CD8-positive, alpha-beta memory T cell (primary cell): ENCODE measurements around the gene TWIST2. TPM values are rescaled to one million over a fixed set of nuclear protein-coding genes. Genes with fewer than 3 reads are reported as not detected.

Experiments
- CTCF ChIA-PET: fragments of 350-600 bp; sonication (Branson Sonifier 250); formaldehyde crosslinking; loops from one replicate; lab custom pipeline; 2021; ENCODE audit warnings: antibody characterized with exemption; lab: Charles Lee
- POLR2A ChIA-PET: fragments of 350-600 bp; sonication (Branson Sonifier 250); formaldehyde crosslinking; loops from one replicate; lab custom pipeline; 2021; ENCODE audit warnings: antibody characterized with exemption; lab: Charles Lee
- DNase-seq, 5 donors: peaks; one replicate each; pipeline versions ENCODE4 v3.0.0 to v3.0.0-alpha.2; 2020 to 2022; ENCODE audit warnings: mixed read lengths in 1 of 5
- H3K27ac ChIP-seq: one replicate; pipeline ENCODE4 v1.7.0; 2013; ENCODE audit warnings: low read depth, mild to moderate bottlenecking, low read length, moderate library complexity
- H3K27me3 ChIP-seq: 2 replicates; pipeline ENCODE4 v1.7.0; 2013; ENCODE audit warnings: low read length, mild to moderate bottlenecking; ENCODE audit not compliant: insufficient read depth, poor library complexity, severe bottlenecking
- H3K36me3 ChIP-seq: 2 replicates; pipeline ENCODE4 v1.7.0; 2013; ENCODE audit warnings: mild to moderate bottlenecking, low read length, moderate library complexity; ENCODE audit not compliant: insufficient read depth
- H3K4me1 ChIP-seq: 2 replicates; pipeline ENCODE4 v1.7.0; 2013; ENCODE audit warnings: mild to moderate bottlenecking, low read length, moderate library complexity; ENCODE audit not compliant: insufficient read depth
- H3K4me3 ChIP-seq: 2 replicates; pipeline ENCODE4 v1.7.0; 2013; ENCODE audit warnings: mild to moderate bottlenecking, low read length
- H3K9me3 ChIP-seq: 2 replicates; pipeline ENCODE4 v1.7.0; 2013; ENCODE audit warnings: mild to moderate bottlenecking, low read length
- H3K27ac Mint-ChIP-seq, 8 donors: one replicate each; pipeline ENCODE4 v1.8.0; 2020 to 2021; ENCODE audit warnings: mixed read lengths in 8 of 8, mild to moderate bottlenecking in 6 of 8, inconsistent platforms in 3 of 8, moderate library complexity in 3 of 8
- H3K27me3 Mint-ChIP-seq, 2 donors: one replicate each; pipeline ENCODE4 v1.8.0; 2020 to 2021; ENCODE audit warnings: mixed read lengths in 2 of 2, mild to moderate bottlenecking in 1 of 2, moderate library complexity in 1 of 2
- H3K36me3 Mint-ChIP-seq, 3 donors: one replicate each; pipeline ENCODE4 v1.8.0; 2020 to 2021; ENCODE audit warnings: mixed read lengths in 3 of 3, inconsistent platforms in 1 of 3, mild to moderate bottlenecking in 1 of 3
- H3K4me1 Mint-ChIP-seq, 3 donors: one replicate each; pipeline ENCODE4 v1.8.0; 2020 to 2021; ENCODE audit warnings: mixed read lengths in 3 of 3, inconsistent platforms in 1 of 3, mild to moderate bottlenecking in 1 of 3
- H3K4me3 Mint-ChIP-seq, 7 donors: one replicate each; pipeline ENCODE4 v1.8.0; 2020 to 2021; ENCODE audit warnings: mixed read lengths in 7 of 7, mild to moderate bottlenecking in 6 of 7, moderate library complexity in 4 of 7, inconsistent platforms in 2 of 7
- H3K9me3 Mint-ChIP-seq, 5 donors: one replicate each; pipeline ENCODE4 v1.8.0; 2020 to 2022; ENCODE audit warnings: mixed read lengths in 5 of 5, mild to moderate bottlenecking in 3 of 5, moderate library complexity in 2 of 5, inconsistent platforms in 1 of 5
- polyA plus RNA-seq: library from polyadenylated mRNA; unstranded; fragments of 300-500 nt; fragmentation: Illumina TruSeq; gene quantifications from one replicate; pipeline ENCODE4 v1.2.3, GENCODE V29; 2021
- total RNA-seq, 2 experiments: library from RNA; stranded (reverse); gene quantifications; one replicate each; pipeline ENCODE4 v1.2.3, GENCODE V29; 2021

The TWIST2 gene
- total and polyA plus RNA-seq, 3 experiments from 2014 or later = not detected

GRCh38 chr2:238873381-238873801 lies 25.5 kb downstream of the TWIST2 start:
- no peak overlapping the region for H3K4me3 ChIP-seq
- no peaks in the 10 kb centered on the region for H3K36me3 Mint-ChIP-seq
- no peaks in the 10 kb centered on the region for H3K27me3 ChIP-seq
- no peak overlapping the region for H3K27ac ChIP-seq
- H3K27ac Mint-ChIP-seq = peak overlapping the region in 1 of 8 donors; percentile 26
- H3K36me3 ChIP-seq = no peaks in the 10 kb centered on the region
- no peaks in the 10 kb centered on the region for H3K4me1 ChIP-seq
- no peaks in the 10 kb centered on the region for H3K9me3 ChIP-seq
- peaks cover 6 to 29% of the 10 kb centered on the region in 2 donors for H3K27me3 Mint-ChIP-seq
- no peak overlapping the region for H3K4me3 Mint-ChIP-seq
- no peak for DNase-seq
- peaks cover 0 to 6% (median 2%) of the 10 kb centered on the region in 5 donors for H3K9me3 Mint-ChIP-seq
- CTCF ChIA-PET = no interaction called here
- POLR2A ChIA-PET = no interaction called here
- H3K4me1 Mint-ChIP-seq = no peaks in the 10 kb centered on the region

- Mint-ChIP-seq H3K27me3 (peaks cover 6 to 32% of the 10 kb centered on the region in 2 donors), H3K27ac (no peak overlapping the region), H3K9me3 (peaks cover 0 to 6% (median 2%) of the 10 kb centered on the region in 5 donors), H3K36me3 (no peaks in the 10 kb centered on the region), H3K4me3 (no peak overlapping the region), H3K4me1 (no peaks in the 10 kb centered on the region)
- ChIA-PET CTCF (no interaction called here), POLR2A (no interaction called here)
- H3K27ac ChIP-seq = no peak overlapping the region
- no peak for DNase-seq
- H3K4me3 ChIP-seq = no peak overlapping the region
- no peaks in the 10 kb centered on the region for H3K27me3 ChIP-seq
- no peaks in the 10 kb centered on the region for H3K4me1 ChIP-seq
- H3K36me3 ChIP-seq = no peaks in the 10 kb centered on the region
- no peaks in the 10 kb centered on the region for H3K9me3 ChIP-seq
Observed at GRCh38 chr2:238873841-238874240, 26.0 kb downstream of the TWIST2 start.

GRCh38 chr2:238874330-238875050 lies 26.6 kb downstream of the TWIST2 start:
- Mint-ChIP-seq H3K4me3 (no peak overlapping the region), H3K4me1 (no peaks in the 10 kb centered on the region)

DNA sequence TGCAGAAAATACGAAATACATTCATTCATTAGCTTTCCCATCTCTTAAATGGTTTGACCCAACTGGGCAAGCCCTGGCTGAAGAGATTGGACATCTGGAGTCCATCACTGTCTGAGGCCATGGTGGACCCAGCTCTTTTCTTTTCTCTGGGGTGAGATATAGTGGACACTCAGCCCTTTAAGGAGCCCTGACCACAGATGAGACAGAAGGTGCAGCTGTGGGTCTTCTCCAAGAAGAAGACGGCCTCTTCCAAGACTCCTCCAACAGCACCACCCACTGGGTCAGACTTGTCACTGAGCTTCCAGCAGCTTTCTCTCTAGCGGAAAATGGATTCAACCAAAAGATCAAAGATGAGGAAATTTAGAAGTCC lies 27.2 kb downstream of the TWIST2 start:
- H3K36me3 ChIP-seq = no peaks in the 10 kb centered on the region
- ChIA-PET CTCF (no interaction called here), POLR2A (no interaction called here)
- no peaks in the 10 kb centered on the region for H3K4me1 ChIP-seq
- Mint-ChIP-seq H3K9me3 (peaks cover 0 to 6% (median 2%) of the 10 kb centered on the region in 5 donors), H3K4me3 (no peak overlapping the region), H3K36me3 (no peaks in the 10 kb centered on the region), H3K27me3 (peaks cover 6 to 40% of the 10 kb centered on the region in 2 donors), H3K27ac (no peak overlapping the region), H3K4me1 (no peaks in the 10 kb centered on the region)
- H3K9me3 ChIP-seq = no peaks in the 10 kb centered on the region
- H3K4me3 ChIP-seq = no peak overlapping the region
- H3K27ac ChIP-seq = no peak overlapping the region
- DNase-seq = no peak
- no peaks in the 10 kb centered on the region for H3K27me3 ChIP-seq

More at GRCh38 chr2:238874330-238875050, 26.6 kb downstream of the TWIST2 start:
- Histone ChIP-seq H3K27ac (no peak overlapping the region), H3K4me1 (no peaks in the 10 kb centered on the region), H3K27me3 (no peaks in the 10 kb centered on the region), H3K9me3 (no peaks in the 10 kb centered on the region), H3K4me3 (no peak overlapping the region), H3K36me3 (no peaks in the 10 kb centered on the region)
- Mint-ChIP-seq H3K27me3 (peaks cover 6 to 36% of the 10 kb centered on the region in 2 donors), H3K9me3 (peaks cover 0 to 6% (median 2%) of the 10 kb centered on the region in 5 donors), H3K36me3 (no peaks in the 10 kb centered on the region), H3K27ac (no peak overlapping the region)
- no peak for DNase-seq
- ChIA-PET POLR2A (no interaction called here), CTCF (no interaction called here)

DNA sequence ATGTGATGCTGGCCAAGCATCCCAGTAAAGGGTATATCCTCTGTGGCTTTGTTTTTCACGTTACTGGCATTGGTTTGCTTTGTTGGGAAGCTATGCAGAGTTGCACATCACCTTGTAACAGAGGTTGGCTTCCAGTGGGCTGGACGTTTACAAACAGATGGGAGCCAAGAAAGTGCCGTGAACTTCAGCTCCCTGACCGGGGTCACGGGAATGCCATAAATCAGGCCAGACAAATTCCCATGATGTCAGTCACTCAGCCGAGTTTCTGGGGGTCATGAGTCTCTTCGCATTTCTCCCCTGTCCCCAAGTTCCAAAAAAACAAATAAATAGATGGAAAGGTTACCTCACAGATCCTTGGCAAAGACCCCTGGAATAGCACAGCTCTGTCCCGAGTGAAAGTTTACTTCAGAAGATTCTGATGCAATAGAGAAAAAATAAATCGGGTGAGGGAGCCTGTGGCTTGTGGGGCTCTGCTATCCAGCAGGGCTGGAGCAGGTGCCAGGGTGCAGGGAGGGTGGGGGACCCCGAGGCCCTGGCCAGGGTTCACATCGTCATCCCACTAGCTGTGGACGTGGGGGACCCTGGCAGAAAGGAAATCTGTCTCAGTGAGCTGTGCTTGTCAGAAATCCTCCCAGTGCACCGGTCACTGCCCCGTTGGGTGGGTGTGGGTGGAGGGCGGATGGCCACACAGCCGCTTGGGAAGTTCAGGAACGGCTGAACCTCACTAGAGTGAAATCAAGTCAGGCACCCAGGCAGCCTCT lies 27.8 kb downstream of the TWIST2 start:
- Histone ChIP-seq H3K27me3 (no peaks in the 10 kb centered on the region), H3K9me3 (no peaks in the 10 kb centered on the region), H3K4me1 (no peaks in the 10 kb centered on the region), H3K36me3 (no peaks in the 10 kb centered on the region), H3K4me3 (no peak overlapping the region), H3K27ac (no peak overlapping the region)
- no peak overlapping the region for H3K4me3 Mint-ChIP-seq
- POLR2A ChIA-PET = no interaction called here
- H3K27ac Mint-ChIP-seq = peak overlapping the region in 1 of 8 donors; percentile 23
- CTCF ChIA-PET = no interaction called here
- DNase-seq = no peak
- no peaks in the 10 kb centered on the region for H3K4me1 Mint-ChIP-seq
- no peaks in the 10 kb centered on the region for H3K36me3 Mint-ChIP-seq
- peaks cover 0 to 6% (median 2%) of the 10 kb centered on the region in 5 donors for H3K9me3 Mint-ChIP-seq
- peaks cover 6 to 40% of the 10 kb centered on the region in 2 donors for H3K27me3 Mint-ChIP-seq

DNA sequence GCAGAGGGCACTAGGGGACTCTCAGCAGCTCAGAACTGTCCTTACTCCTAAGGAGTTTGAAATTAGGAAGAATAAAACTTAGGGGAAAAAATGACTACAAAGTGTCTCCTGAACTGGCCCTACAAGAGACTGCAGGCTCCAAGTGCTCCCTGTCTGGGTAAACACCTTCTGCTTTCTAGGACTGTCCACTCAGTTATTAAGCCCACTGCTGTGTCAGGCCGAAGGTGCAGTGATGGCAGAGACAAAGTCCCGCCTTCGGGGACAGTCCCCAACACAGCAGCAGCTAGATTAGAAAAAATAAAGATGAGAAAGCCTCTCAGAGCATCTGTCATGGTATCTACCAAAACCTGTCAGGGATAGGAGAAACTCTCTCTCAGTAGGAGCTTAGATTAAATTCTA lies 28.3 kb downstream of the TWIST2 start:
- H3K9me3 ChIP-seq = no peaks in the 10 kb centered on the region
- Mint-ChIP-seq H3K27me3 (peaks cover 6 to 40% of the 10 kb centered on the region in 2 donors), H3K9me3 (peaks cover 0 to 6% (median 2%) of the 10 kb centered on the region in 5 donors), H3K27ac (no peak overlapping the region), H3K4me3 (no peak overlapping the region), H3K36me3 (no peaks in the 10 kb centered on the region), H3K4me1 (no peaks in the 10 kb centered on the region)
- no peaks in the 10 kb centered on the region for H3K4me1 ChIP-seq
- H3K27ac ChIP-seq = no peak overlapping the region
- POLR2A ChIA-PET = no interaction called here
- CTCF ChIA-PET = no interaction called here
- DNase-seq = no peak
- no peaks in the 10 kb centered on the region for H3K36me3 ChIP-seq
- H3K27me3 ChIP-seq = no peaks in the 10 kb centered on the region
- no peak overlapping the region for H3K4me3 ChIP-seq

- DNase-seq = no peak
- Histone ChIP-seq H3K4me1 (no peaks in the 10 kb centered on the region), H3K27me3 (no peaks in the 10 kb centered on the region), H3K4me3 (no peak overlapping the region), H3K9me3 (no peaks in the 10 kb centered on the region), H3K36me3 (no peaks in the 10 kb centered on the region), H3K27ac (no peak overlapping the region)
- H3K36me3 Mint-ChIP-seq = no peaks in the 10 kb centered on the region
- CTCF ChIA-PET = no interaction called here
- no peak overlapping the region for H3K4me3 Mint-ChIP-seq
- peaks cover 0 to 6% (median 2%) of the 10 kb centered on the region in 5 donors for H3K9me3 Mint-ChIP-seq
- H3K27me3 Mint-ChIP-seq = peaks cover 6 to 59% of the 10 kb centered on the region in 2 donors
- no peak overlapping the region for H3K27ac Mint-ChIP-seq
- POLR2A ChIA-PET = no interaction called here
- no peaks in the 10 kb centered on the region for H3K4me1 Mint-ChIP-seq
Observed at GRCh38 chr2:238878051-238878735, 30.3 kb downstream of the TWIST2 start.

- H3K27me3 Mint-ChIP-seq = peaks cover 8 to 55% of the 10 kb centered on the region in 2 donors
- Histone ChIP-seq H3K4me1 (no peaks in the 10 kb centered on the region), H3K4me3 (no peak overlapping the region), H3K27ac (no peak overlapping the region), H3K9me3 (no peaks in the 10 kb centered on the region), H3K27me3 (no peaks in the 10 kb centered on the region), H3K36me3 (no peaks in the 10 kb centered on the region)
- ChIA-PET POLR2A (no interaction called here), CTCF (no interaction called here)
- H3K4me1 Mint-ChIP-seq = no peaks in the 10 kb centered on the region
- no peaks in the 10 kb centered on the region for H3K36me3 Mint-ChIP-seq
- no peak overlapping the region for H3K27ac Mint-ChIP-seq
- peaks cover 0 to 6% (median 2%) of the 10 kb centered on the region in 5 donors for H3K9me3 Mint-ChIP-seq
- DNase-seq = no peak
- H3K4me3 Mint-ChIP-seq = no peak overlapping the region
Observed at GRCh38 chr2:238879043-238879442, 31.2 kb downstream of the TWIST2 start.
